Measurements from ENCODE around the gene PRR35.

The PRR35 gene

GRCh38 chr16:559411-560203 is 587 bp upstream of the PRR35 start:
- Histone ChIP-seq H3K9me2 (replicated peaks; ENCODE audit: control insufficient read depth, low read length) (no peaks in the 10 kb centered on the region), H3K36me3 (ENCODE audit: control insufficient read depth, low read length) (no peaks in the 10 kb centered on the region), H4K20me1 (ENCODE audit: control insufficient read depth, insufficient read depth, low read depth, low read length) (no peaks in the 10 kb centered on the region; the same call in 1 of the 2 replicates), H3K9me3 (ENCODE audit: control insufficient read depth, insufficient read depth, low read length) (no peaks in the 10 kb centered on the region), H3K4me2 (ENCODE audit: low read length) (no peak overlapping the region), H3K79me2 (ENCODE audit: control insufficient read depth, low read length) (no peaks in the 10 kb centered on the region), H3K4me3 (ENCODE audit: low read length) (no peak overlapping the region), H3K27me3 (ENCODE audit: control insufficient read depth, low read length) (peaks cover 6% of the 10 kb centered on the region), H3K4me1 (ENCODE audit: control insufficient read depth, low read length) (peaks cover 8% of the 10 kb centered on the region), H3K27ac (ENCODE audit: low read depth, low read length) (no peak overlapping the region), H3F3A (ENCODE audit: control insufficient read depth, insufficient read depth) (no peaks in the 10 kb centered on the region)
- no peak for TF ChIP-seq EZH2phosphoT487 (IDR thresholded peaks at IDR 0.05; ENCODE audit: borderline replicate concordance, low read length)
- no peak for TF ChIP-seq CTCF (IDR thresholded peaks at IDR 0.05; ENCODE audit: low read depth, low read length, poor library complexity, severe bottlenecking)

GRCh38 chr16:560701-561412 is 663 bp downstream of the PRR35 start:
- Histone ChIP-seq H3K79me2 (ENCODE audit: control insufficient read depth, low read length) (no peaks in the 10 kb centered on the region), H3K27me3 (ENCODE audit: control insufficient read depth, low read length) (peaks cover 6% of the 10 kb centered on the region), H4K20me1 (ENCODE audit: control insufficient read depth, insufficient read depth, low read depth, low read length) (no peaks in the 10 kb centered on the region), H3K4me3 (ENCODE audit: low read length) (no peak overlapping the region), H3K4me2 (ENCODE audit: low read length) (no peak overlapping the region), H3K27ac (ENCODE audit: low read depth, low read length) (no peak overlapping the region), H3F3A (ENCODE audit: control insufficient read depth, insufficient read depth) (no peaks in the 10 kb centered on the region), H3K4me1 (ENCODE audit: control insufficient read depth, low read length) (peaks cover 9% of the 10 kb centered on the region), H3K9me2 (replicated peaks; ENCODE audit: control insufficient read depth, low read length) (no peaks in the 10 kb centered on the region), H3K36me3 (ENCODE audit: control insufficient read depth, low read length) (no peaks in the 10 kb centered on the region), H3K9me3 (ENCODE audit: control insufficient read depth, insufficient read depth, low read length) (no peaks in the 10 kb centered on the region)
- TF ChIP-seq EZH2phosphoT487 (IDR thresholded peaks at IDR 0.05; ENCODE audit: borderline replicate concordance, low read length) = no peak

GRCh38 chr16:561413-561794 is 1.2 kb downstream of the PRR35 start:
- H3K9me3 ChIP-seq (ENCODE audit: control insufficient read depth, insufficient read depth, low read length) = no peaks in the 10 kb centered on the region
- H3K79me2 ChIP-seq (ENCODE audit: control insufficient read depth, low read length) = no peaks in the 10 kb centered on the region
- no peak overlapping the region for H3K27ac ChIP-seq (ENCODE audit: low read depth, low read length)
- peaks cover 6% of the 10 kb centered on the region for H3K27me3 ChIP-seq (ENCODE audit: control insufficient read depth, low read length)
- H3K4me1 ChIP-seq (ENCODE audit: control insufficient read depth, low read length) = peaks cover 15% of the 10 kb centered on the region
- no peaks in the 10 kb centered on the region for H3K36me3 ChIP-seq (ENCODE audit: control insufficient read depth, low read length)
- H3K9me2 ChIP-seq (replicated peaks; ENCODE audit: control insufficient read depth, low read length) = no peaks in the 10 kb centered on the region
- H3F3A ChIP-seq (ENCODE audit: control insufficient read depth, insufficient read depth) = no peaks in the 10 kb centered on the region
- no peak overlapping the region for H3K4me3 ChIP-seq (ENCODE audit: low read length)
- H4K20me1 ChIP-seq (ENCODE audit: control insufficient read depth, insufficient read depth, low read depth, low read length) = no peaks in the 10 kb centered on the region
- TF ChIP-seq CTCF (IDR thresholded peaks at IDR 0.05; ENCODE audit: low read depth, low read length, poor library complexity, severe bottlenecking) (no peak), EZH2phosphoT487 (IDR thresholded peaks at IDR 0.05; ENCODE audit: borderline replicate concordance, low read length) (no peak)
- H3K4me2 ChIP-seq (ENCODE audit: low read length) = no peak overlapping the region

All from DOHH2 (cell line).